K562 (cell line): ENCODE data around the gene SULT1A2. TPM values are rescaled to one million over a fixed set of nuclear protein-coding genes. Genes with fewer than 3 reads are reported as not detected.

Source experiments
- CTCFL ChIP-seq: IDR thresholded peaks from 2 replicates; pipeline ENCODE4 v1.6.1; 2011; ENCODE audit warnings: borderline replicate concordance, low read depth, mild to moderate bottlenecking, moderate library complexity, low read length; ENCODE audit not compliant: insufficient read depth, poor library complexity, severe bottlenecking
- MTA3 ChIP-seq: fragments of 450-650 bp; formaldehyde crosslinking; IDR thresholded peaks from 2 replicates; pipeline ENCODE4 v1.6.1; 2017; ENCODE audit warnings: mild to moderate bottlenecking, borderline replicate concordance
- NFE2 ChIP-seq: IDR thresholded peaks from 2 replicates; pipeline ENCODE4 v1.6.1; 2014; ENCODE audit warnings: antibody characterized with exemption, low read depth
- RAD21 ChIP-seq, 2 experiments: fragments of 250-450 bp in 1 of 2; fragments of 450-650 bp in 1 of 2; sonication (Bioruptor Pico) in 1 of 2; formaldehyde crosslinking in 1 of 2; IDR thresholded peaks in 1 of 2; conservative IDR thresholded peaks in 1 of 2; 2 replicates each; pipeline versions ENCODE4 v1.4.0 to v1.8.0; 2020 to 2022; ENCODE audit warnings: mild to moderate bottlenecking in 2 of 2, moderate library complexity in 1 of 2
- SRSF1 ChIP-seq: fragments of 200-400 bp; formaldehyde crosslinking; IDR thresholded peaks from 2 replicates; pipeline ENCODE4 v1.6.1; 2017; ENCODE audit warnings: mild to moderate bottlenecking, low read depth, low read length, moderate library complexity
- TAF15 ChIP-seq: fragments of 200-400 bp; formaldehyde crosslinking; IDR thresholded peaks from 2 replicates; pipeline ENCODE4 v1.6.1; 2017; ENCODE audit warnings: mild to moderate bottlenecking, low read depth, low read length, moderate library complexity
- TFAP4 ChIP-seq: sonication (generic); formaldehyde crosslinking; IDR thresholded peaks from 2 replicates; pipeline ENCODE4 v1.8.0; 2022; ENCODE audit warnings: missing genetic modification reagents, mild to moderate bottlenecking, moderate library complexity, borderline replicate concordance
- polyA plus RNA-seq, 8 experiments: library from polyadenylated mRNA; depleted of rRNA in 4 of 8; stranded (reverse) in 5 of 8; unstranded in 3 of 8; fragments of >200 nt; fragmentation: Nextera tagmentation in 2 of 8; fragmentation: Illumina TruSeq in 1 of 8; extraction: Ambion mirVana in 2 of 8; extraction: Trizol in 1 of 8; gene quantifications; 2 replicates each; pipeline versions ENCODE4 v1.2.1 to v1.2.3, GENCODE V29; 2011 to 2014; ENCODE audit warnings: inconsistent platforms in 1 of 8, missing spikeins in 1 of 8
- total RNA-seq, 7 experiments: library from RNA; depleted of rRNA in 6 of 7; stranded (reverse); fragments of >200 nt in 6 of 7; fragmentation: Illumina TruSeq in 2 of 7; extraction: Trizol in 2 of 7; gene quantifications; 2 replicates each; pipeline versions ENCODE4 v1.2.1 to v1.2.3, GENCODE V29; 2011 to 2021; ENCODE audit warnings: low replicate concordance in 1 of 7

The SULT1A2 gene
- total and polyA plus RNA-seq, 9 of the 15 experiments (the other 6 are each of a cell fraction or from before 2014, with no cell fraction given) = 0.73 to 3.2 (median 1.7) TPM

GRCh38 chr16:28597692-28598261, 927 bp upstream of the SULT1A2 start (continued):
- TF ChIP-seq TFAP4 (CRISPR knock-in tag) (no peak), TAF15 (no peak), SRSF1 (no peak), RAD21 (CRISPR knock-in tag; conservative IDR thresholded peaks at IDR 0.05 in 1 of 2, IDR thresholded peaks at IDR 0.05 in 1 of 2) (peak in 1 of 2 experiments; percentile 25; a peak in 1 of 4 replicates), CTCFL (peak; percentile 34), NFE2 (no peak), MTA3 (0 out of 2 replicates have a peak, but pooled peaks have one; percentile 21)
